HEK293T (cell line): Measurements from ENCODE around the gene NLGN2.

Experiments used
- ARNT ChIP-seq: fragments of 450-650 bp; IDR thresholded peaks from 2 replicates; pipeline ENCODE4 v1.6.1; 2017; ENCODE audit warnings: mild to moderate bottlenecking
- BHLHE40 ChIP-seq: fragments of 450-650 bp; IDR thresholded peaks from 2 replicates; pipeline ENCODE4 v1.6.1; 2016; ENCODE audit warnings: mild to moderate bottlenecking, moderate library complexity, borderline replicate concordance
- CTBP1 ChIP-seq: fragments of 450-650 bp; IDR thresholded peaks from 2 replicates; pipeline ENCODE4 v1.6.1; 2016; ENCODE audit warnings: borderline replicate concordance
- FOXA1 ChIP-seq: fragments of 450-650 bp; IDR thresholded peaks from 2 replicates; pipeline ENCODE4 v1.6.1; 2016; ENCODE audit warnings: mild to moderate bottlenecking
- FOXK2 ChIP-seq: fragments of 450-650 bp; IDR thresholded peaks from 2 replicates; pipeline ENCODE4 v1.6.1; 2016; ENCODE audit warnings: mild to moderate bottlenecking
- FOXM1 ChIP-seq: fragments of 450-650 bp; IDR thresholded peaks from 2 replicates; pipeline ENCODE4 v1.6.1; 2017; ENCODE audit warnings: mild to moderate bottlenecking, borderline replicate concordance
- HDGF ChIP-seq: fragments of 450-650 bp; IDR thresholded peaks from 2 replicates; pipeline ENCODE4 v1.6.1; 2017; ENCODE audit warnings: antibody characterized with exemption, borderline replicate concordance
- NFRKB ChIP-seq: fragments of 450-650 bp; IDR thresholded peaks from 2 replicates; pipeline ENCODE4 v1.6.1; 2016; ENCODE audit warnings: mild to moderate bottlenecking, moderate library complexity
- PKNOX1 ChIP-seq: fragments of 450-650 bp; IDR thresholded peaks from 2 replicates; pipeline ENCODE4 v1.6.1; 2016
- SP1 ChIP-seq: fragments of 450-650 bp; IDR thresholded peaks from 2 replicates; pipeline ENCODE4 v1.6.1; 2017
- SUZ12 ChIP-seq: fragments of 450-650 bp; IDR thresholded peaks from 2 replicates; pipeline ENCODE4 v1.6.1; 2016; ENCODE audit warnings: mild to moderate bottlenecking

GRCh38 chr17:7429722-7430121 is 22.1 kb downstream of the NLGN2 start:
- TF ChIP-seq FOXA1 (no peak), NFRKB (no peak), ARNT (no peak), SUZ12 (no peak), FOXK2 (no peak), PKNOX1 (no peak), CTBP1 (no peak), BHLHE40 (no peak), HDGF (no peak), FOXM1 (no peak), SP1 (no peak)
